DND-41 (cell line): ENCODE measurements around the gene CARM1.

ENCODE experiments used
- ATAC-seq: fragments of 200-7000 bp; cut with Tn5 transposase; 3 replicates; pipeline ENCODE4 v1.9.1; 2021; ENCODE audit warnings: low read depth; ENCODE audit not compliant: insufficient read depth
- DNase-seq: peaks from one replicate; pipeline ENCODE4 v3.0.0-alpha.2; 2020
- H2AFZ ChIP-seq: 2 replicates; pipeline ENCODE4 v1.6.0; 2012; ENCODE audit warnings: low read depth, low read length
- H3K27ac ChIP-seq: 2 replicates; pipeline ENCODE4 v1.5.1; 2012; ENCODE audit warnings: low read length, inconsistent platforms
- H3K27me3 ChIP-seq: fragments of 200-600 bp; sonication (generic); 2 replicates; pipeline ENCODE4 v1.6.0; 2012; ENCODE audit warnings: low read length, mild to moderate bottlenecking, inconsistent platforms; ENCODE audit not compliant: insufficient read depth, poor library complexity
- H3K36me3 ChIP-seq: 2 replicates; pipeline ENCODE4 v1.5.1; 2012; ENCODE audit warnings: low read length, inconsistent platforms; ENCODE audit not compliant: insufficient read depth
- H3K4me1 ChIP-seq: 2 replicates; pipeline ENCODE4 v1.5.1; 2012; ENCODE audit warnings: mild to moderate bottlenecking, low read length; ENCODE audit not compliant: insufficient read depth
- H3K4me2 ChIP-seq: 2 replicates; pipeline ENCODE4 v1.6.0; 2012; ENCODE audit warnings: mild to moderate bottlenecking, moderate library complexity, low read length, inconsistent platforms; ENCODE audit not compliant: insufficient read depth
- H3K4me3 ChIP-seq, 2 experiments: fragments of 200-600 bp in 1 of 2; shearing (Covaris generic) in 1 of 2; 2 replicates each; pipeline ENCODE4 v1.5.1; 2012 to 2016; ENCODE audit warnings: inconsistent platforms in 2 of 2, low read length in 2 of 2, mild to moderate bottlenecking in 2 of 2, low read depth in 1 of 2, moderate library complexity in 1 of 2
- H3K79me2 ChIP-seq: 2 replicates; pipeline ENCODE4 v1.6.0; 2012; ENCODE audit warnings: low read length, inconsistent platforms; ENCODE audit not compliant: insufficient read depth
- H3K9ac ChIP-seq: 2 replicates; pipeline ENCODE4 v1.6.0; 2012; ENCODE audit warnings: low read depth, mild to moderate bottlenecking, inconsistent platforms, low read length, moderate library complexity
- H3K9me3 ChIP-seq: 2 replicates; pipeline ENCODE4 v1.5.1; 2012; ENCODE audit warnings: low read length, moderate library complexity, mild to moderate bottlenecking, inconsistent platforms; ENCODE audit not compliant: insufficient read depth, severe bottlenecking
- H4K20me1 ChIP-seq: 2 replicates; pipeline ENCODE4 v1.6.0; 2012; ENCODE audit warnings: low read length; ENCODE audit not compliant: insufficient read depth
- CTCF ChIP-seq: IDR thresholded peaks from 2 replicates; pipeline ENCODE4 v1.5.1; 2012; ENCODE audit warnings: borderline replicate concordance, low read length, moderate library complexity, mild to moderate bottlenecking; ENCODE audit not compliant: poor library complexity, severe bottlenecking; ENCODE audit errors: extremely low read depth
- EZH2 ChIP-seq: IDR thresholded peaks from 3 replicates; pipeline ENCODE4 v1.6.1; 2012; ENCODE audit warnings: borderline replicate concordance, low read depth, mild to moderate bottlenecking, moderate library complexity, low read length, inconsistent platforms; ENCODE audit not compliant: severe bottlenecking

CARM1 gene

GRCh38 chr19:10899151-10899653 is 27.8 kb downstream of the CARM1 start:
- Histone ChIP-seq H2AFZ (no peak overlapping the region), H3K4me1 (no peaks in the 10 kb centered on the region), H3K36me3 (0 out of 2 replicates have a peak, but pooled peaks cover 2% of the 10 kb centered on the region), H3K27me3 (no peaks in the 10 kb centered on the region), H3K9me3 (no peaks in the 10 kb centered on the region), H3K27ac (no peak overlapping the region), H3K4me3 (no peak overlapping the region), H3K79me2 (peaks cover 83% of the 10 kb centered on the region), H3K4me2 (no peak overlapping the region), H3K9ac (no peak overlapping the region), H4K20me1 (peaks cover 46% of the 10 kb centered on the region)
- DNase-seq (no peak), ATAC-seq (no peak)
- TF ChIP-seq EZH2 (no peak), CTCF (no peak)

GRCh38 chr19:10907925-10908324 is 36.6 kb downstream of the CARM1 start:
- Histone ChIP-seq H4K20me1 (peaks cover 16% of the 10 kb centered on the region), H3K4me2 (no peak overlapping the region), H3K9me3 (no peaks in the 10 kb centered on the region), H3K27ac (no peak overlapping the region), H3K4me1 (no peaks in the 10 kb centered on the region), H3K79me2 (peaks cover 26% of the 10 kb centered on the region), H3K9ac (no peak overlapping the region), H3K36me3 (peaks cover 60% of the 10 kb centered on the region), H3K4me3 (no peak overlapping the region), H2AFZ (no peak overlapping the region), H3K27me3 (no peaks in the 10 kb centered on the region)
- ATAC-seq (no peak), DNase-seq (no peak)
- TF ChIP-seq EZH2 (no peak), CTCF (no peak)

GRCh38 chr19:10908380-10908960 is 37.1 kb downstream of the CARM1 start:
- Histone ChIP-seq H3K4me2 (no peak overlapping the region), H3K36me3 (peaks cover 63% of the 10 kb centered on the region), H3K79me2 (peaks cover 21% of the 10 kb centered on the region), H2AFZ (no peak overlapping the region), H3K9ac (no peak overlapping the region), H3K9me3 (no peaks in the 10 kb centered on the region), H3K27ac (no peak overlapping the region), H4K20me1 (peaks cover 16% of the 10 kb centered on the region), H3K4me1 (no peaks in the 10 kb centered on the region), H3K4me3 (no peak overlapping the region), H3K27me3 (no peaks in the 10 kb centered on the region)
- TF ChIP-seq EZH2 (no peak), CTCF (no peak)
- ATAC-seq: no peak
- no peak for DNase-seq
